BJ (cell line): ENCODE results near the gene RSF1. TPM values are rescaled to one million over a fixed set of nuclear protein-coding genes. Genes with fewer than 3 reads are reported as not detected.

Experiments
- CTCF ChIA-PET: fragments of 350-600 bp; formaldehyde crosslinking; extraction: SDS; loops from one replicate; lab custom pipeline; 2021; ENCODE audit warnings: antibody characterized with exemption, inconsistent platforms; lab: Yijun Ruan, JAX
- POLR2A ChIA-PET: fragments of 300-600 bp; sonication (Branson Sonifier 250); formaldehyde crosslinking; extraction: SDS; loops from one replicate; lab custom pipeline; 2021; ENCODE audit warnings: antibody characterized with exemption; lab: Charles Lee
- DNase-seq: peaks from one replicate; pipeline ENCODE4 v3.0.0-alpha.2; 2011; ENCODE audit warnings: low read depth
- H3K27me3 ChIP-seq: 2 replicates; pipeline ENCODE4 v1.6.0; 2011; ENCODE audit warnings: low read length; ENCODE audit not compliant: control insufficient read depth, insufficient read depth
- H3K36me3 ChIP-seq: 2 replicates; pipeline ENCODE4 v1.5.1; 2011; ENCODE audit warnings: low read length; ENCODE audit not compliant: control insufficient read depth, insufficient read depth
- H3K4me3 ChIP-seq: 2 replicates; pipeline ENCODE4 v1.5.1; 2011; ENCODE audit warnings: low read depth, mild to moderate bottlenecking, control low read depth, low read length
- CTCF ChIP-seq: IDR thresholded peaks from 2 replicates; pipeline ENCODE4 v1.5.1; 2011; ENCODE audit warnings: low read depth, mild to moderate bottlenecking, control low read depth, inconsistent platforms, low read length, moderate library complexity; ENCODE audit not compliant: insufficient read depth
- polyA plus RNA-seq: library from polyadenylated mRNA; depleted of rRNA; stranded (reverse); fragments of >200 nt; gene quantifications from 2 replicates; pipeline ENCODE4 v1.2.3, GENCODE V29; 2011

The RSF1 gene
- polyA plus RNA-seq, 1 experiment, result 6.0 TPM

- DNase-seq, result no peak
- no peak overlapping the region for H3K4me3 ChIP-seq
- TF ChIP-seq CTCF, result no peak
- no peaks in the 10 kb centered on the region for H3K27me3 ChIP-seq
- CTCF ChIA-PET, result interaction anchor here (0.6 to 1.2 kb wide), 2 partner anchors 254 to 1893 kb away, joined by 3 read pairs; no protein-coding TSS in a partner anchor
- H3K36me3 ChIP-seq, result no peaks in the 10 kb centered on the region
- POLR2A ChIA-PET, result no interaction called here
Observed at GRCh38 chr11:77789731-77790476, 30.6 kb downstream of the RSF1 start.

- Histone ChIP-seq H3K27me3 (no peaks in the 10 kb centered on the region), H3K4me3 (no peak overlapping the region), H3K36me3 (no peaks in the 10 kb centered on the region)
- POLR2A ChIA-PET, result no interaction called here
- CTCF ChIA-PET, result interaction anchor here (0.6 to 1.2 kb wide), 3 partner anchors 92 to 1893 kb away, joined by 3 read pairs; no protein-coding TSS in a partner anchor
- no peak for TF ChIP-seq CTCF
- DNase-seq, result no peak
Observed at GRCh38 chr11:77789061-77789730, 31.3 kb downstream of the RSF1 start.

GRCh38 chr11:77784572-77784971 is 36.0 kb downstream of the RSF1 start:
- no peaks in the 10 kb centered on the region for H3K36me3 ChIP-seq
- CTCF ChIA-PET, result no interaction called here
- DNase-seq, result no peak
- TF ChIP-seq CTCF, result no peak
- H3K27me3 ChIP-seq, result no peaks in the 10 kb centered on the region
- no peak overlapping the region for H3K4me3 ChIP-seq
- POLR2A ChIA-PET, result interaction anchor here (0.5 kb wide), 1 partner anchor 20 kb away, joined by 3 read pairs; no protein-coding TSS in a partner anchor

GRCh38 chr11:77783025-77783424 is 37.5 kb downstream of the RSF1 start:
- Histone ChIP-seq H3K4me3 (no peak overlapping the region), H3K36me3 (no peaks in the 10 kb centered on the region), H3K27me3 (no peaks in the 10 kb centered on the region)
- CTCF ChIA-PET, result interaction anchor here (0.6 kb wide), 1 partner anchor 19 kb away, joined by 3 read pairs; no protein-coding TSS in a partner anchor
- no peak for DNase-seq
- no peak for TF ChIP-seq CTCF
- POLR2A ChIA-PET, result no interaction called here

GRCh38 chr11:77779935-77780334 is 40.6 kb downstream of the RSF1 start:
- Histone ChIP-seq H3K4me3 (no peak overlapping the region), H3K36me3 (peaks cover 1% of the 10 kb centered on the region; the same call in 1 of the 2 replicates), H3K27me3 (no peaks in the 10 kb centered on the region)
- no peak for DNase-seq
- no peak for TF ChIP-seq CTCF
- ChIA-PET POLR2A (interaction anchor here (0.7 kb wide), 1 partner anchor 272 kb away, joined by 8 read pairs; no protein-coding TSS in a partner anchor), CTCF (no interaction called here)
